Measurements from ENCODE around the gene CCDC97. TPM values are rescaled to one million over a fixed set of nuclear protein-coding genes. Genes with fewer than 3 reads are reported as not detected.
"Not testable (repeated sequence)": the region's sequence is repeated elsewhere in the genome, so short reads cannot be mapped to it uniquely, and the experiment has no call there.

Gene CCDC97
- total RNA-seq, 1 donor from 2014 or later = 8.9 TPM

DNA sequence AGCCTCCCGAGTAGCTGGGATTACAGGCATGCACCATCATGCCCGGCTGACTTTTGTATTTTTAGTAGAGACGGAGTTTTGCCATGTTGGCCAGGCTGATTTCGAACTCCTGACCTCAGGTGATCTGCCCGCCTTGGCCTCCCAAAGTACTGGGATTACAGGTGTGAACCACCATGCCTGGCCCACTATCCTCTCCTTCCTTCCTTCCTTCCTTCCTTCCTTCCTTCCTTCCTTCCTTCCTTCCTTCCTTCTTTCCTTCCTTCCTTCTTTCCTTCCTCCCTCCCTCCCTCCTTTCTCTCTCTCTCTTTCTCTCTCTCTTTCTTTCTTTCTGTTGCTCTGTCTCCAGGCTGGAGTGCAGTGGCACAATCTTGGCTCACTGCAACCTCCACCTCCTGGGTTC lies 61.1 kb downstream of the CCDC97 start:
- peaks cover 8 to 14% (median 9%) of the 10 kb centered on the region in 3 donors for H3K4me1 ChIP-seq (ENCODE audit: control insufficient read depth in 3 of 3, insufficient read depth in 3 of 3, low read length in 3 of 3)
- H3K27me3 ChIP-seq (ENCODE audit: control insufficient read depth in 3 of 3, insufficient read depth in 3 of 3, low read length in 3 of 3); H3K36me3 ChIP-seq (ENCODE audit: control insufficient read depth in 3 of 3, insufficient read depth in 3 of 3, low read length in 3 of 3); H3K9ac ChIP-seq (ENCODE audit: low read depth in 1 of 3, low read length in 3 of 3); H3K4me3 ChIP-seq (ENCODE audit: low read length in 3 of 3); H3K27ac ChIP-seq (ENCODE audit: low read depth, low read length); H3K9me3 ChIP-seq (ENCODE audit: control insufficient read depth in 3 of 3, low read length in 3 of 3): not testable (repeated sequence)

DNA sequence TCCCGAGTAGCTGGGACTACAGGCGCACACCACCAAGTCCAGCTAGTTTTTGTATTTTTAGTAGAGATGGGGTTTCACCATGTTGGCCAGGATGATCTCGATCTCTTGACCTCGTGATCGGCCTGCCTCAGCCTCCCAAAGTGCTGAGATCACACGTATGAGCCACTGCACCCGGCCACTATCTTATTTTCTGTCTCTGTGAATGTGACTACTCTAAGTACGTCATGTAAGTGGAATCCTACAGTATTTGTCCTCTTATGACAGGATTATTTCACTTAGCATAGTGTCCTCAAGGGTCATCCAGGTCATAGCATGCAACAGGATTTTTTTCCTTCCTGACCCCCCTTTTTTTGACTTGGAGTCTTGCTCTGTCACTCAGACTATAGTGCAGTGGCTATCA lies 61.6 kb downstream of the CCDC97 start:
- Histone ChIP-seq H3K4me1 (ENCODE audit: control insufficient read depth in 3 of 3, insufficient read depth in 3 of 3, low read length in 3 of 3) (peaks cover 10 to 17% (median 12%) of the 10 kb centered on the region in 3 donors), H3K36me3 (ENCODE audit: control insufficient read depth in 3 of 3, insufficient read depth in 3 of 3, low read length in 3 of 3) (no peaks in the 10 kb centered on the region), H3K27ac (ENCODE audit: low read depth, low read length) (no peak overlapping the region), H3K9ac (ENCODE audit: low read depth in 1 of 3, low read length in 3 of 3) (no peak overlapping the region), H3K4me3 (ENCODE audit: low read length in 3 of 3) (no peak overlapping the region), H3K27me3 (ENCODE audit: control insufficient read depth in 3 of 3, insufficient read depth in 3 of 3, low read length in 3 of 3) (peaks cover 0 to 8% (median 4%) of the 10 kb centered on the region in 3 donors), H3K9me3 (ENCODE audit: control insufficient read depth in 3 of 3, low read length in 3 of 3) (no peaks in the 10 kb centered on the region)

DNA sequence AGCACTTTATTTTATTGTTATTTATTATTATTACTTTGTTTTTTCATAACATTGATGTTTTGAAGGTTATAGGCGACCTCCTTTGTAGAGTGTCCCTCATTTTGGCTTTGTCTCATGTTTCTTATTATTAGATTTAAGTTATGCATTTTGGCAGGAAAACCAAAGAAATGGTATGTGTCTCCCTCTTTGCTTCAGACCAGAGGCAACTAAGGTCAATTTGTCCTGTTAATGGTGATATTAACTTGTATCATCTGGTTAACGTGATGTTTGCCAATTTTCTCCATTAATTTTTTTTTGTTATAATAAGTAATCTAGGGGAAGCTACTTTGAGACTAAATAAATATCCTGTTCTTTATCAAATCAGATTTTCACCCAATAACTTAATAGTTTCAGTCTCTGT lies 62.5 kb downstream of the CCDC97 start:
- Histone ChIP-seq H3K27me3 (ENCODE audit: control insufficient read depth in 3 of 3, insufficient read depth in 3 of 3, low read length in 3 of 3) (peaks cover 0 to 8% (median 7%) of the 10 kb centered on the region in 3 donors), H3K9me3 (ENCODE audit: control insufficient read depth in 3 of 3, low read length in 3 of 3) (no peaks in the 10 kb centered on the region), H3K27ac (ENCODE audit: low read depth, low read length) (no peak overlapping the region), H3K36me3 (ENCODE audit: control insufficient read depth in 3 of 3, insufficient read depth in 3 of 3, low read length in 3 of 3) (no peaks in the 10 kb centered on the region), H3K4me1 (ENCODE audit: control insufficient read depth in 3 of 3, insufficient read depth in 3 of 3, low read length in 3 of 3) (peaks cover 10 to 24% (median 18%) of the 10 kb centered on the region in 3 donors), H3K9ac (ENCODE audit: low read depth in 1 of 3, low read length in 3 of 3) (no peak overlapping the region), H3K4me3 (ENCODE audit: low read length in 3 of 3) (no peak overlapping the region)

DNA sequence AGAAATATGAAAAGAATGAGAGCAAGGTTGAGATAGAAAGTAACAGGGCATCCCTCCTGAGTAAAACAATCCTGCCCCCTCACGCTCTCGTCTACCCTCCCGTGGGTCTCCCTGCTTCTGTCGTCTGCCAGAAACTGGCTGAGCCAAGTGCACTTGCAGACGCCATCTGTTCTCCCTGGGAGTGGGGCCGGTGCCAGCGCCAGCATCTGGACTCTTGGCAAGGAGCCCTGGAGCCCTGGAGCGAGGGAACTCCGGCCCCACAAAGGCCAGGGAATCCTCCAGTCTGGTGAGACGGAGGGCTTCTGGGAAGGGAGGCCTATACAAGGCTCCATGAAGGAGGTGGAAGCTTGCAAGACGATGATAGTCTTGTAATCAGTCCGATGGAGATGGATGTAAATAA lies 64.0 kb downstream of the CCDC97 start:
- H3K27me3 ChIP-seq (ENCODE audit: control insufficient read depth in 3 of 3, insufficient read depth in 3 of 3, low read length in 3 of 3) = peaks cover 0 to 8% (median 7%) of the 10 kb centered on the region in 3 donors
- H3K4me1 ChIP-seq (ENCODE audit: control insufficient read depth in 3 of 3, insufficient read depth in 3 of 3, low read length in 3 of 3) = peaks cover 10 to 24% (median 18%) of the 10 kb centered on the region in 3 donors
- H3K27ac ChIP-seq (ENCODE audit: low read depth, low read length) = no peak overlapping the region
- H3K9ac ChIP-seq (ENCODE audit: low read depth in 1 of 3, low read length in 3 of 3) = peak overlapping the region in 1 of 3 donors; percentile 33
- H3K4me3 ChIP-seq (ENCODE audit: low read length in 3 of 3) = no peak overlapping the region
- no peaks in the 10 kb centered on the region for H3K9me3 ChIP-seq (ENCODE audit: control insufficient read depth in 3 of 3, low read length in 3 of 3)
- no peaks in the 10 kb centered on the region for H3K36me3 ChIP-seq (ENCODE audit: control insufficient read depth in 3 of 3, insufficient read depth in 3 of 3, low read length in 3 of 3)

Small RNA genes lying within 50 kb of the gene (small RNA-seq; reads per million reads assigned to genes)
- gene RN7SL34P = not detected

Other genes starting within 250 kb of the CCDC97 start
- not detected for gene CYP2A13, start 221.7 kb upstream of the CCDC97 start, total RNA-seq
- gene CYP2F1, start 195.7 kb upstream of the CCDC97 start, total RNA-seq = not detected
- gene CYP2S1, start 117.0 kb upstream of the CCDC97 start, total RNA-seq = 1.6 TPM
- gene AXL, start 90.9 kb upstream of the CCDC97 start, total RNA-seq = 35.0 TPM
- 68.4 TPM for gene HNRNPUL1, start 45.8 kb upstream of the CCDC97 start, total RNA-seq
- 3.1 TPM for gene TGFB1, start 43.8 kb downstream of the CCDC97 start, total RNA-seq
- gene B9D2, start 54.0 kb downstream of the CCDC97 start, total RNA-seq = 2.1 TPM
- gene TMEM91, start 66.4 kb downstream of the CCDC97 start, total RNA-seq = 2.1 TPM
- 13.0 TPM for gene EXOSC5, start 87.2 kb downstream of the CCDC97 start, total RNA-seq
- gene BCKDHA, start 87.6 kb downstream of the CCDC97 start, total RNA-seq = 46.4 TPM
- gene B3GNT8, start 117.2 kb downstream of the CCDC97 start, total RNA-seq = 0.52 TPM
- gene DMAC2, start 129.7 kb downstream of the CCDC97 start, total RNA-seq = 23.5 TPM
- not detected for gene ERICH4, start 133.0 kb downstream of the CCDC97 start, total RNA-seq